Activated CD4-positive, CD25-positive, alpha-beta regulatory T cell treated with anti-CD3 and anti-CD28 coated beads, Interleukin-2, amount 50 U/mL, for 24 hours (primary cell): ENCODE measurements around the gene SEC14L2.
"Not testable (repeated sequence)": the region's sequence is repeated elsewhere in the genome, so short reads cannot be mapped to it uniquely, and the experiment has no call there.

Source experiments
- ATAC-seq, 2 donors: fragments of 150-1000 bp; cut with Tn5 transposase; one replicate each; pipeline ENCODE4 v1.10.0; 2021; ENCODE audit warnings: mild to moderate bottlenecking in 1 of 2, moderate library complexity in 1 of 2

Gene SEC14L2

GRCh38 chr22:30429887-30430286 is 33.1 kb downstream of the SEC14L2 start:
- ATAC-seq = no peak

GRCh38 chr22:30430933-30431332 is 34.1 kb downstream of the SEC14L2 start:
- ATAC-seq = no peak

GRCh38 chr22:30432096-30432495 is 35.3 kb downstream of the SEC14L2 start:
- ATAC-seq = no peak

- no peak for ATAC-seq
These were observed 35.7 kb downstream of the SEC14L2 start for GRCh38 chr22:30432520-30432919.

GRCh38 chr22:30433227-30433626 is 36.4 kb downstream of the SEC14L2 start:
- no peak for ATAC-seq

- ATAC-seq = no peak
These were observed 37.0 kb downstream of the SEC14L2 start for GRCh38 chr22:30433773-30434172.

GRCh38 chr22:30434843-30435242 is 38.0 kb downstream of the SEC14L2 start:
- ATAC-seq = no peak

GRCh38 chr22:30435674-30436126 is 38.9 kb downstream of the SEC14L2 start:
- ATAC-seq = peak; percentile 90 to 93

- ATAC-seq = no peak
These were observed 39.4 kb downstream of the SEC14L2 start for GRCh38 chr22:30436196-30436595.

- no peak for ATAC-seq
These were observed 41.7 kb downstream of the SEC14L2 start for GRCh38 chr22:30438559-30438958.

- ATAC-seq = no peak
These were observed 42.4 kb downstream of the SEC14L2 start for GRCh38 chr22:30439226-30439625.

- no peak for ATAC-seq
These were observed 43.0 kb downstream of the SEC14L2 start for GRCh38 chr22:30439836-30440235.

GRCh38 chr22:30441088-30441487 is 44.3 kb downstream of the SEC14L2 start:
- ATAC-seq = no peak

GRCh38 chr22:30444632-30445437 is 48.0 kb downstream of the SEC14L2 start:
- ATAC-seq = peak in 1 of 2 donors; percentile 37

- ATAC-seq = no peak
These were observed 48.8 kb downstream of the SEC14L2 start for GRCh38 chr22:30445438-30446145.

- no peak for ATAC-seq
These were observed 50.8 kb downstream of the SEC14L2 start for GRCh38 chr22:30447656-30448055.

- ATAC-seq = not testable (repeated sequence)
These were observed 54.7 kb downstream of the SEC14L2 start for GRCh38 chr22:30451488-30451887.

- no peak for ATAC-seq
These were observed 56.0 kb downstream of the SEC14L2 start for GRCh38 chr22:30452861-30453260.

- no peak for ATAC-seq
These were observed 57.1 kb downstream of the SEC14L2 start for GRCh38 chr22:30453731-30454510.

- no peak for ATAC-seq
These were observed 58.4 kb downstream of the SEC14L2 start for GRCh38 chr22:30455075-30455840.

- ATAC-seq = no peak
These were observed 61.2 kb downstream of the SEC14L2 start for GRCh38 chr22:30457981-30458380.
